ENCODE data around the gene GNPNAT1.

DNA sequence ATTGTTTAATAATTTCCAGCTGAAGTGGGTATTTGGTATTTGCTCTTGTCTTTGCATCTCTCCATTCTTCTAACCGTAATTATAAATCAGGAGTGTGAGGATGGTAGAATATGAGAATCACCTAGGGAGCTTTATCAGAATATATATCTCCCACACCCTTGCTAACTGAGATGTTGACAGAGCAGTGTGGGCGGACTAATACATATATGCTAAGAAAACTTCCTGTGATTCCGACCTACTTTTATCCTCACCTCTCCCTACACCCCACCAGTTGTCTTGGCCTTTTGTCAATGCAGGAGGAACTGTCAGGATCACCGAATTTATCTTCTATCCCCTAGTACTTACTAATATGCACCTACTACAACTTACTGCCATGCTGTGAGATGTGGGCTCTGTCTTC lies 14.7 kb upstream of the GNPNAT1 start:
- TF ChIP-seq, protein P1, sequence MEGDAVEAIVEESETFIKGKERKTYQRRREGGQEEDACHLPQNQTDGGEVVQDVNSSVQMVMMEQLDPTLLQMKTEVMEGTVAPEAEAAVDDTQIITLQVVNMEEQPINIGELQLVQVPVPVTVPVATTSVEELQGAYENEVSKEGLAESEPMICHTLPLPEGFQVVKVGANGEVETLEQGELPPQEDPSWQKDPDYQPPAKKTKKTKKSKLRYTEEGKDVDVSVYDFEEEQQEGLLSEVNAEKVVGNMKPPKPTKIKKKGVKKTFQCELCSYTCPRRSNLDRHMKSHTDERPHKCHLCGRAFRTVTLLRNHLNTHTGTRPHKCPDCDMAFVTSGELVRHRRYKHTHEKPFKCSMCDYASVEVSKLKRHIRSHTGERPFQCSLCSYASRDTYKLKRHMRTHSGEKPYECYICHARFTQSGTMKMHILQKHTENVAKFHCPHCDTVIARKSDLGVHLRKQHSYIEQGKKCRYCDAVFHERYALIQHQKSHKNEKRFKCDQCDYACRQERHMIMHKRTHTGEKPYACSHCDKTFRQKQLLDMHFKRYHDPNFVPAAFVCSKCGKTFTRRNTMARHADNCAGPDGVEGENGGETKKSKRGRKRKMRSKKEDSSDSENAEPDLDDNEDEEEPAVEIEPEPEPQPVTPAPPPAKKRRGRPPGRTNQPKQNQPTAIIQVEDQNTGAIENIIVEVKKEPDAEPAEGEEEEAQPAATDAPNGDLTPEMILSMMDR (IDR thresholded peaks at IDR 0.05; ENCODE audit: poor library complexity, severe bottlenecking), result no peak
- TF ChIP-seq TAF1 (IDR thresholded peaks at IDR 0.05; ENCODE audit: low read depth) (no peak), MXI1 (conservative IDR thresholded peaks at IDR 0.05; ENCODE audit: poor library complexity, severe bottlenecking) (no peak), EP300 (conservative IDR thresholded peaks at IDR 0.05; ENCODE audit: poor library complexity, severe bottlenecking) (no peak), POLR2AphosphoS5 (IDR thresholded peaks at IDR 0.05) (no peak), RAD21 (conservative IDR thresholded peaks at IDR 0.05) (no peak), SMC3 (conservative IDR thresholded peaks at IDR 0.05; ENCODE audit: poor library complexity) (no peak)
- TF ChIP-seq, protein P2, sequence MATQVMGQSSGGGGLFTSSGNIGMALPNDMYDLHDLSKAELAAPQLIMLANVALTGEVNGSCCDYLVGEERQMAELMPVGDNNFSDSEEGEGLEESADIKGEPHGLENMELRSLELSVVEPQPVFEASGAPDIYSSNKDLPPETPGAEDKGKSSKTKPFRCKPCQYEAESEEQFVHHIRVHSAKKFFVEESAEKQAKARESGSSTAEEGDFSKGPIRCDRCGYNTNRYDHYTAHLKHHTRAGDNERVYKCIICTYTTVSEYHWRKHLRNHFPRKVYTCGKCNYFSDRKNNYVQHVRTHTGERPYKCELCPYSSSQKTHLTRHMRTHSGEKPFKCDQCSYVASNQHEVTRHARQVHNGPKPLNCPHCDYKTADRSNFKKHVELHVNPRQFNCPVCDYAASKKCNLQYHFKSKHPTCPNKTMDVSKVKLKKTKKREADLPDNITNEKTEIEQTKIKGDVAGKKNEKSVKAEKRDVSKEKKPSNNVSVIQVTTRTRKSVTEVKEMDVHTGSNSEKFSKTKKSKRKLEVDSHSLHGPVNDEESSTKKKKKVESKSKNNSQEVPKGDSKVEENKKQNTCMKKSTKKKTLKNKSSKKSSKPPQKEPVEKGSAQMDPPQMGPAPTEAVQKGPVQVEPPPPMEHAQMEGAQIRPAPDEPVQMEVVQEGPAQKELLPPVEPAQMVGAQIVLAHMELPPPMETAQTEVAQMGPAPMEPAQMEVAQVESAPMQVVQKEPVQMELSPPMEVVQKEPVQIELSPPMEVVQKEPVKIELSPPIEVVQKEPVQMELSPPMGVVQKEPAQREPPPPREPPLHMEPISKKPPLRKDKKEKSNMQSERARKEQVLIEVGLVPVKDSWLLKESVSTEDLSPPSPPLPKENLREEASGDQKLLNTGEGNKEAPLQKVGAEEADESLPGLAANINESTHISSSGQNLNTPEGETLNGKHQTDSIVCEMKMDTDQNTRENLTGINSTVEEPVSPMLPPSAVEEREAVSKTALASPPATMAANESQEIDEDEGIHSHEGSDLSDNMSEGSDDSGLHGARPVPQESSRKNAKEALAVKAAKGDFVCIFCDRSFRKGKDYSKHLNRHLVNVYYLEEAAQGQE (IDR thresholded peaks at IDR 0.05; ENCODE audit: borderline replicate concordance), result no peak

Measured in neural cell (in vitro differentiated cells).